ENCODE measurements around the gene ARHGEF1. TPM values are rescaled to one million over a fixed set of nuclear protein-coding genes. Genes with fewer than 3 reads are reported as not detected.

The ARHGEF1 gene
- total RNA-seq, 2 experiments from 2014 or later: 1,019 to 1,047 TPM

DNA sequence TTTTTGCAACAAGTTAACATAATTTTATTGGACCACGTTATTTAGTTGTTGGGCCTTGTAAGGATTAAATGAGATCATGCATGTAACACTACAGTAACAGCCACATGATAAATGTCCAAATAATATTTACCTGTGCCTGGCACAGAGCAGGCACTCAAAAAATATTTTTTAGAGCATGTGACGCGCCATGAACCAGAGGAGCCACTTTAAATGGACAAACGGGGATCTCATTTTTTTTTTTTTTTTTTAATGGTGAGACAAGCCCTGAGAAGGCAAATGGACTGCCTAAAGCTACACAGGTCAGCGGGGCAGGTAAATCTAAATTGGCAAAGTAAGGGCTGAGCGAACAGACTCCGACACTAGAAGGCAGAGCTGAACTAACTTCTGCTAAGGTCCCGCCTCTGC, 23.8 kb upstream of the ARHGEF1 start:
- Histone ChIP-seq H3K27ac (ENCODE audit: low read depth in 1 of 2, low read length in 2 of 2) (peak overlapping the region; percentile 89 to 98), H3K9me3 (ENCODE audit: control insufficient read depth in 1 of 2, insufficient read depth in 1 of 2, low read length in 2 of 2) (no peaks in the 10 kb centered on the region), H3K4me1 (ENCODE audit: insufficient read depth, low read length) (peaks cover 42% of the 10 kb centered on the region), H3K36me3 (ENCODE audit: insufficient read depth, low read length) (peaks cover 30% of the 10 kb centered on the region), H3K4me3 (ENCODE audit: low read length) (peak overlapping the region; percentile 74), H3K27me3 (ENCODE audit: control insufficient read depth in 1 of 2, insufficient read depth in 2 of 2, low read length in 2 of 2) (no peaks in the 10 kb centered on the region)
- Mint-ChIP-seq H3K27me3 (peaks cover 4% of the 10 kb centered on the region), H3K4me3 (peak overlapping the region; percentile 85), H3K4me1 (ENCODE audit: low read depth) (peaks cover 42% of the 10 kb centered on the region), H3K9me3 (no peaks in the 10 kb centered on the region), H3K27ac (peak overlapping the region; percentile 86), H3K36me3 (ENCODE audit: low read depth) (peaks cover 44% of the 10 kb centered on the region)
- intact Hi-C loops (cut with DNase I, micrococcal nuclease): loop anchor here (1.0 to 5.0 kb wide), 7 partner anchors 16 to 468 kb away; partner anchors contain the start of gene MEGF8 (in 1 of the 2)
- TF ChIP-seq, protein P1, sequence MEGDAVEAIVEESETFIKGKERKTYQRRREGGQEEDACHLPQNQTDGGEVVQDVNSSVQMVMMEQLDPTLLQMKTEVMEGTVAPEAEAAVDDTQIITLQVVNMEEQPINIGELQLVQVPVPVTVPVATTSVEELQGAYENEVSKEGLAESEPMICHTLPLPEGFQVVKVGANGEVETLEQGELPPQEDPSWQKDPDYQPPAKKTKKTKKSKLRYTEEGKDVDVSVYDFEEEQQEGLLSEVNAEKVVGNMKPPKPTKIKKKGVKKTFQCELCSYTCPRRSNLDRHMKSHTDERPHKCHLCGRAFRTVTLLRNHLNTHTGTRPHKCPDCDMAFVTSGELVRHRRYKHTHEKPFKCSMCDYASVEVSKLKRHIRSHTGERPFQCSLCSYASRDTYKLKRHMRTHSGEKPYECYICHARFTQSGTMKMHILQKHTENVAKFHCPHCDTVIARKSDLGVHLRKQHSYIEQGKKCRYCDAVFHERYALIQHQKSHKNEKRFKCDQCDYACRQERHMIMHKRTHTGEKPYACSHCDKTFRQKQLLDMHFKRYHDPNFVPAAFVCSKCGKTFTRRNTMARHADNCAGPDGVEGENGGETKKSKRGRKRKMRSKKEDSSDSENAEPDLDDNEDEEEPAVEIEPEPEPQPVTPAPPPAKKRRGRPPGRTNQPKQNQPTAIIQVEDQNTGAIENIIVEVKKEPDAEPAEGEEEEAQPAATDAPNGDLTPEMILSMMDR (IDR thresholded peaks at IDR 0.05): no peak
- CTCF ChIA-PET: interaction anchor here (0.7 to 3.2 kb wide), 19 partner anchors 9 to 175 kb away, joined by 3 to 59 read pairs (median 5); partner anchors contain the start of genes ARHGEF1 and RABAC1
- DNase-seq: no peak
- no peak for ATAC-seq (ENCODE audit: poor library complexity)
- POLR2A ChIA-PET: interaction anchor here (0.6 to 3.2 kb wide), 24 partner anchors 13 to 597 kb away, joined by 3 to 184 read pairs (median 6); partner anchors contain the start of genes ARHGEF1, DMAC2, ERFL and HNRNPUL1

DNA sequence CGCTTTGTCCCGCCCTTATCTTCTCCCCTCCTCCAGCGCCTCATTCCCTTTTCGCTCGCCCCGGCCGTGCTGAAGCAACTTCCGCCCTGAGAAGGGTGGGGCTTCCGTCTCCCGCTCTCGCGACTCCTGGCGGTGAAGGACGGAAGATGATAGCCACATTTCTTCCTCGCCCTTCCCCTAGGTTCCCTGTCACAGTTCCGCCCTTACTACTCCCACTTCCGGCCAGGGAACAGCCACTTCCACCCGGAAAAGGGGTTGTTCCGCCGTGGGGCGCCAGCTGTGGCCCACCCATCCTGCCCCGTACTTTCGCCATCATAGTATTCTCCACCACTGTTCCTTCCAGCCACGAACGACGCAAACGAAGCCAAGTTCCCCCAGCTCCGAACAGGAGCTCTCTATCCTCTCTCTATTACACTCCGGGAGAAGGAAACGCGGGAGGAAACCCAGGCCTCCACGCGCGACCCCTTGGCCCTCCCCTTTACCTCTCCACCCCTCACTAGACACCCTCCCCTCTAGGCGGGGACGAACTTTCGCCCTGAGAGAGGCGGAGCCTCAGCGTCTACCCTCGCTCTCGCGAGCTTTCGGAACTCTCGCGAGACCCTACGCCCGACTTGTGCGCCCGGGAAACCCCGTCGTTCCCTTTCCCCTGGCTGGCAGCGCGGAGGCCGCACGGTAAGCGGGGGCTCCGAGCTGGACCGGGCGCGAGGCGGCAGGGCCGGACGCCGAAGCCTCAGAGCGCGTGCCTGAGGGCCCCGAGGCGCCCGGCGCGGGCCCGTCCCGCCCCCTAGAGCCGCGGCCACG, 23.2 kb upstream of the ARHGEF1 start, which contains the start of gene RPS19:
Gene RPS19 (plus strand): TSS at position 638 of the 801 bp plus-strand sequence. CDS start 520 bp downstream, outside the sequence.
- peaks cover 49% of the 10 kb centered on the region for H3K4me1 ChIP-seq (ENCODE audit: insufficient read depth, low read length)

More for the DNA sequence above, 23.2 kb upstream of the ARHGEF1 start, which contains the start of gene RPS19:
- CTCF ChIA-PET: interaction anchor here (0.7 to 3.2 kb wide), 21 partner anchors 8 to 560 kb away, joined by 3 to 59 read pairs (median 5); partner anchors contain the start of genes ARHGEF1 and RABAC1
- Mint-ChIP-seq H3K36me3 (ENCODE audit: low read depth) (peaks cover 50% of the 10 kb centered on the region), H3K9me3 (no peaks in the 10 kb centered on the region), H3K27me3 (no peaks in the 10 kb centered on the region), H3K27ac (peak within 1 kb of the TSS; percentile 86), H3K4me1 (ENCODE audit: low read depth) (peaks cover 48% of the 10 kb centered on the region), H3K4me3 (peak within 1 kb of the TSS; percentile 87)
- intact Hi-C loops (cut with DNase I, micrococcal nuclease): loop anchor here (1.0 to 5.0 kb wide), 10 partner anchors 13 to 467 kb away; partner anchors contain the start of genes MEGF8 (in 1 of the 2), RABAC1 (in 1 of the 2) and ZNF574 (in 1 of the 2)
- POLR2A ChIA-PET: interaction anchor here (0.6 to 3.2 kb wide), 30 partner anchors 12 to 597 kb away, joined by 3 to 184 read pairs (median 4); partner anchors contain the start of genes ARHGEF1, DMAC2, ERFL and HNRNPUL1
- Histone ChIP-seq H3K36me3 (ENCODE audit: insufficient read depth, low read length) (peaks cover 36% of the 10 kb centered on the region), H3K4me3 (ENCODE audit: low read length) (peak within 1 kb of the TSS; percentile 74), H3K9me3 (ENCODE audit: control insufficient read depth in 1 of 2, insufficient read depth in 1 of 2, low read length in 2 of 2) (no peaks in the 10 kb centered on the region), H3K27me3 (ENCODE audit: control insufficient read depth in 1 of 2, insufficient read depth in 2 of 2, low read length in 2 of 2) (no peaks in the 10 kb centered on the region), H3K27ac (ENCODE audit: low read depth in 1 of 2, low read length in 2 of 2) (peak within 1 kb of the TSS; percentile 89 to 98)
- TF ChIP-seq, protein P1 (IDR thresholded peaks at IDR 0.05): peak; percentile 84
- peak; percentile 85 for ATAC-seq (ENCODE audit: poor library complexity)
- DNase-seq: peak; percentile 95 to 99 (median 98)

All from CD4-positive, alpha-beta T cell (primary cell).